ENCODE data around the gene AKAP13.

Gene AKAP13

DNA sequence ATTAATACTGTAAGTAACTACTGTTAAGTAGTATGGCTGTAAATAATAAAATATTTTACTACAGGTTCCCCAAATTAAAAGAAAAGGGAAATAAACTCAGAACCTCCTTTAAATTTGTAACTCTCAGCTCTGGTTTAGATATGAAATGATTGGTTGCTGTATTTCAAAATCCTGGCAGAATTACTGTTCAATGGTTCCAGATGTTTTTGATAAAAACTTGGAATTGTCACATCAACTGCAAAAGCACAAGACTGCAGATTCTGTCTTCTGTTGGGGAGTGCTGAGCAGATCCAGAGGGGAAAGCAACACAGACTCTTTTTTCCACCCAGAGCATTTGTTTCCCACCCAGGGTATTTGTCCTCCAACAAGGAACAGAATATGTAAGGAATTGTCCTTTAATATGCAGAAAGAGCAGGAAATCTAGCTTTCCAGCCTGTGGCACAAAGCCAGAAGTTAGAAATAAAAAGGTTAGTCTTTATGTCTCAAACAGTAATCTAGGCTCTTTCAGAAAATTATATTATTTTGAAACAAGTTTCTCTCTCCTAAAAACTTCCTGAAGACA, 236.2 kb downstream of the AKAP13 start:
- no peak overlapping the region for H3K9ac ChIP-seq (ENCODE audit: low read length)
- H3K4me1 ChIP-seq (ENCODE audit: low read length), result peaks cover 10% of the 10 kb centered on the region; the same call in 1 of the 2 replicates
- TF ChIP-seq EZH2phosphoT487 (IDR thresholded peaks at IDR 0.05; ENCODE audit: low read depth), result no peak
- TF ChIP-seq, protein P1, sequence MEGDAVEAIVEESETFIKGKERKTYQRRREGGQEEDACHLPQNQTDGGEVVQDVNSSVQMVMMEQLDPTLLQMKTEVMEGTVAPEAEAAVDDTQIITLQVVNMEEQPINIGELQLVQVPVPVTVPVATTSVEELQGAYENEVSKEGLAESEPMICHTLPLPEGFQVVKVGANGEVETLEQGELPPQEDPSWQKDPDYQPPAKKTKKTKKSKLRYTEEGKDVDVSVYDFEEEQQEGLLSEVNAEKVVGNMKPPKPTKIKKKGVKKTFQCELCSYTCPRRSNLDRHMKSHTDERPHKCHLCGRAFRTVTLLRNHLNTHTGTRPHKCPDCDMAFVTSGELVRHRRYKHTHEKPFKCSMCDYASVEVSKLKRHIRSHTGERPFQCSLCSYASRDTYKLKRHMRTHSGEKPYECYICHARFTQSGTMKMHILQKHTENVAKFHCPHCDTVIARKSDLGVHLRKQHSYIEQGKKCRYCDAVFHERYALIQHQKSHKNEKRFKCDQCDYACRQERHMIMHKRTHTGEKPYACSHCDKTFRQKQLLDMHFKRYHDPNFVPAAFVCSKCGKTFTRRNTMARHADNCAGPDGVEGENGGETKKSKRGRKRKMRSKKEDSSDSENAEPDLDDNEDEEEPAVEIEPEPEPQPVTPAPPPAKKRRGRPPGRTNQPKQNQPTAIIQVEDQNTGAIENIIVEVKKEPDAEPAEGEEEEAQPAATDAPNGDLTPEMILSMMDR (IDR thresholded peaks at IDR 0.05; ENCODE audit: low read depth, low read length), result no peak
- no peak overlapping the region for H3K4me3 ChIP-seq (ENCODE audit: low read length)
- peaks cover 22% of the 10 kb centered on the region for H3K79me2 ChIP-seq (ENCODE audit: low read length)
- H4K20me1 ChIP-seq (ENCODE audit: insufficient read depth, low read length), result peaks cover 65% of the 10 kb centered on the region
- no peak overlapping the region for H2AFZ ChIP-seq (ENCODE audit: low read depth, low read length)
- no peak overlapping the region for H3K4me2 ChIP-seq (ENCODE audit: low read length)
- H3K27ac ChIP-seq (ENCODE audit: low read length), result no peak overlapping the region
- H3K9me3 ChIP-seq (ENCODE audit: insufficient read depth, low read length), result no peaks in the 10 kb centered on the region
- H3K27me3 ChIP-seq (ENCODE audit: low read depth, low read length), result no peaks in the 10 kb centered on the region
- H3K36me3 ChIP-seq (replicated peaks; ENCODE audit: low read depth, low read length), result peaks cover 9% of the 10 kb centered on the region

DNA sequence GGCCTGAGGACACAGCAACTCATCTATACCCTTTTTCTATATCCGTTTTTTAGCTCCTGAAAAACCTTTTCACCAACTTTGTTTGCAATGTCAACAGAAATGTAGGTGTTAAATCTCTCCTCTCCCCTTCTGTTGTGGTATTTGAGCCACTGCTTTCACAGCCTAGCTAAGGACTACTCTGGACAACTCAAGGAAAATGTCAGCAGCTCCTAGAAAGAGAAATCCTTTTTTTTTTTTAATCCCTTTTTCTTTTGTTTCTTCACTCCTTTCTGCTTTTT, 237.8 kb downstream of the AKAP13 start:
- Histone ChIP-seq H3K79me2 (ENCODE audit: low read length) (peaks cover 35% of the 10 kb centered on the region), H2AFZ (ENCODE audit: low read depth, low read length) (no peak overlapping the region), H3K4me3 (ENCODE audit: low read length) (no peak overlapping the region), H3K4me2 (ENCODE audit: low read length) (no peak overlapping the region), H4K20me1 (ENCODE audit: insufficient read depth, low read length) (peaks cover 76% of the 10 kb centered on the region), H3K9ac (ENCODE audit: low read length) (no peak overlapping the region), H3K36me3 (replicated peaks; ENCODE audit: low read depth, low read length) (peaks cover 6% of the 10 kb centered on the region), H3K9me3 (ENCODE audit: insufficient read depth, low read length) (no peaks in the 10 kb centered on the region), H3K27me3 (ENCODE audit: low read depth, low read length) (no peaks in the 10 kb centered on the region), H3K27ac (ENCODE audit: low read length) (no peak overlapping the region), H3K4me1 (ENCODE audit: low read length) (peaks cover 10% of the 10 kb centered on the region)
- TF ChIP-seq, protein P1 (IDR thresholded peaks at IDR 0.05; ENCODE audit: low read depth, low read length), result no peak
- TF ChIP-seq EZH2phosphoT487 (IDR thresholded peaks at IDR 0.05; ENCODE audit: low read depth), result no peak

DNA sequence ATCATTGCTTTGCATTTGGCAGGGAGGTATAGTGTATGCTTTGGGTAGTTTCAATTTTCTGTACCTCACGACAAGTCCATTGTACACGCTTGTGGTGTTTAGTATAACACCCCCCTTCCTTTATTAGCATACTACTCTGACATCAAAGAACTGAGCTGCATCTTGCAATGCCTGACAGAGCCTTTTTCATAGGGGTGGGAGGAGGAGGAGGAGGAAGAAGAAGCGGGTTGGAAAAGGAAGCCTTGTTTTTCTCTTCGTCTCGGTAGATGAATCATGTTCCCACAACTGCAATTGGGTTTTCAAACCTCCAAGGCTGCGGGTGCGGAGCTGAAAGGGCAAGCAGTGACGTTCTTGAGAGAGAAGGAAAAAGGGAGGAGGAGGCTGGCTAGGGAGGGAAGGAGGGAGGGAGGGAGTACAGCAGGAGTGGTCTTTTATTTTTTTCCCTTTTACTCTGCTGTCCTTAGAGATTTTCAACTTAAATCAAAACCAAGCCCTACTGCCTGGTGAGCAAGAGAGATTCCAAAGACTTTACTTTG, 238.6 kb downstream of the AKAP13 start:
- Histone ChIP-seq H3K27ac (ENCODE audit: low read length) (no peak overlapping the region), H2AFZ (ENCODE audit: low read depth, low read length) (no peak overlapping the region), H3K79me2 (ENCODE audit: low read length) (peaks cover 42% of the 10 kb centered on the region), H4K20me1 (ENCODE audit: insufficient read depth, low read length) (peaks cover 85% of the 10 kb centered on the region), H3K36me3 (replicated peaks; ENCODE audit: low read depth, low read length) (peaks cover 6% of the 10 kb centered on the region), H3K9me3 (ENCODE audit: insufficient read depth, low read length) (no peaks in the 10 kb centered on the region), H3K4me1 (ENCODE audit: low read length) (peaks cover 12% of the 10 kb centered on the region), H3K4me3 (ENCODE audit: low read length) (no peak overlapping the region), H3K27me3 (ENCODE audit: low read depth, low read length) (no peaks in the 10 kb centered on the region), H3K4me2 (ENCODE audit: low read length) (no peak overlapping the region), H3K9ac (ENCODE audit: low read length) (no peak overlapping the region)
- TF ChIP-seq, protein P1 (IDR thresholded peaks at IDR 0.05; ENCODE audit: low read depth, low read length), result no peak
- TF ChIP-seq EZH2phosphoT487 (IDR thresholded peaks at IDR 0.05; ENCODE audit: low read depth), result no peak

DNA sequence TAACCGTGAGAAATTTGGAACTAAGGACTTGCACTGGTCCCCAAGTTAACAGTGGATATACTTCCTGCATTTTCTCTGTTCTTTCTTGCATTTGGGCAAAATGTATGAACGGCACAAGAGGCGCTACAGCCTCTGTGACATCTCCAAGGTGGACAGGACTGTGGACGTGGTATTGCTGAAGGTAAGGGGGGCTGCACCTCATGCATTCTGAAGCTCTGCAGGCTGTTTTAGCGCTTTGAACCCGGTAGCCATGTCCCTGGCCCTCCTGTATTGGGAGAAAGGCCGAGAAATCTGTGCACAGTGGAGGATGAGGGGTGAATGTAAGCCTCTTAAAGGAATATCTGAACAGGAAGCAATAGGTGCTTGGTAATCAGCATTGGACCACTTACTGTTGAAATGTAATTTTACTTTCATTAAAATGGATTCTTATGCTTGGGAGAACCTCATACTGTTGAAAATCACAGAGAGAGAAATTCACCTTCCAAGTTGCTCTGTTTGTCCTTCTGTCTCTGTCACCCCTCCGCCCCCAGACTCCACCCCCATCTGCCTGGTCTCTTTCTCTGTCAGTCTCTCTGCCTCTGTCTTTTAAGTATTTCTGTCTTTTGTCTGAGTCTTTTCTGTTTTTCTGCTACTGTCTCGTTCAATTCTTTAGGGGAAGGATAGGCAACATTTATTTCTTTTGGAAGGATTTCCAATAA, 239.7 kb downstream of the AKAP13 start:
- Histone ChIP-seq H4K20me1 (ENCODE audit: insufficient read depth, low read length) (peaks cover 88% of the 10 kb centered on the region), H3K79me2 (ENCODE audit: low read length) (peaks cover 46% of the 10 kb centered on the region), H3K9ac (ENCODE audit: low read length) (no peak overlapping the region), H3K27me3 (ENCODE audit: low read depth, low read length) (no peaks in the 10 kb centered on the region), H3K4me1 (ENCODE audit: low read length) (peaks cover 11% of the 10 kb centered on the region), H2AFZ (ENCODE audit: low read depth, low read length) (no peak overlapping the region), H3K4me3 (ENCODE audit: low read length) (no peak overlapping the region), H3K36me3 (replicated peaks; ENCODE audit: low read depth, low read length) (peaks cover 6% of the 10 kb centered on the region), H3K9me3 (ENCODE audit: insufficient read depth, low read length) (no peaks in the 10 kb centered on the region), H3K27ac (ENCODE audit: low read length) (no peak overlapping the region), H3K4me2 (ENCODE audit: low read length) (no peak overlapping the region)
- TF ChIP-seq, protein P1 (IDR thresholded peaks at IDR 0.05; ENCODE audit: low read depth, low read length), result no peak

Measured in OCI-LY3 (cell line).